HepG2 (cell line): ENCODE measurements around the gene PTGIS.
"Not testable (repeated sequence)": the region's sequence is repeated elsewhere in the genome, so short reads cannot be mapped to it uniquely, and the experiment has no call there.

Experiments
- FOSL1 ChIP-seq: sonication (generic); formaldehyde crosslinking; IDR thresholded peaks from 2 replicates; pipeline ENCODE4 v1.9.0; 2021; ENCODE audit warnings: missing genetic modification reagents, borderline replicate concordance
- FOXJ3 ChIP-seq: sonication (generic); formaldehyde crosslinking; IDR thresholded peaks from 2 replicates; pipeline ENCODE4 v1.4.0; 2020; ENCODE audit warnings: missing genetic modification reagents, mild to moderate bottlenecking, borderline replicate concordance
- POLR2A ChIP-seq, 2 experiments: IDR thresholded peaks; 2 replicates each; pipeline ENCODE4 v1.6.1; 2011; ENCODE audit warnings: low read depth in 2 of 2, low read length in 2 of 2, mild to moderate bottlenecking in 1 of 2, moderate library complexity in 1 of 2; ENCODE audit not compliant: insufficient read depth in 1 of 2
- PTBP1 ChIP-seq: fragments of 200-400 bp; formaldehyde crosslinking; IDR thresholded peaks from 2 replicates; pipeline ENCODE4 v1.6.1; 2018; ENCODE audit warnings: low read length, low read depth; ENCODE audit not compliant: poor library complexity, severe bottlenecking
- RELA ChIP-seq: sonication (generic); formaldehyde crosslinking; IDR thresholded peaks from 2 replicates; pipeline ENCODE4 v1.4.0; 2020; ENCODE audit warnings: missing genetic modification reagents
- RXRA ChIP-seq: sonication (generic); formaldehyde crosslinking; IDR thresholded peaks from 2 replicates; pipeline ENCODE4 v1.5.1; 2020; ENCODE audit warnings: missing genetic modification reagents
- SP2 ChIP-seq: sonication (generic); formaldehyde crosslinking; IDR thresholded peaks from 2 replicates; pipeline ENCODE4 v1.5.1; 2020; ENCODE audit warnings: mild to moderate bottlenecking, missing genetic modification reagents
- XBP1 ChIP-seq: sonication (generic); formaldehyde crosslinking; IDR thresholded peaks from 2 replicates; pipeline ENCODE4 v1.5.0; 2020; ENCODE audit warnings: missing genetic modification reagents
- ZKSCAN5 ChIP-seq: sonication (generic); formaldehyde crosslinking; IDR thresholded peaks from 2 replicates; pipeline ENCODE4 v1.5.1; 2020; ENCODE audit warnings: mild to moderate bottlenecking, missing genetic modification reagents

DNA sequence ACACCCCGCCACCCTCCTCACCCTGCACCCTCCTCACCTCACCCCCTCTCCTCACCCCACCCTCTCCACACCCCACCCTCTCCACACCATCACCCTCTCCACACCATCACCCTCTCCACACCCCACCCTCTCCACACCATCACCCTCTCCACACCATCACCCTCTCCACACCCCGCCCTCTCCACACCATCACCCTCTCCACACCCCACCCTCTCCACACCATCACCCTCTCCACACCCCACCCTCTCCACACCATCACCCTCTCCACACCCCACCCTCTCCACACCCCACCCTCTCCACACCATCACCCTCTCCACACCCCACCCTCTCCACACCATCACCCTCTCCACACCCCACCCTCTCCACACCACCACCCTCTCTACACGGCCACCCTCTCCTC lies 49.5 kb upstream of the PTGIS start:
- not testable (repeated sequence) for TF ChIP-seq RXRA (CRISPR knock-in tag); RELA (CRISPR knock-in tag); ZKSCAN5 (CRISPR knock-in tag); SP2 (CRISPR knock-in tag); POLR2A (IDR thresholded peaks at IDR 0.05; ENCODE audit: insufficient read depth in 1 of 2, low read depth in 2 of 2, low read length in 2 of 2); FOSL1; XBP1; FOXJ3 (CRISPR knock-in tag); PTBP1
